ENCODE measurements around the gene CHCHD3.

DNA sequence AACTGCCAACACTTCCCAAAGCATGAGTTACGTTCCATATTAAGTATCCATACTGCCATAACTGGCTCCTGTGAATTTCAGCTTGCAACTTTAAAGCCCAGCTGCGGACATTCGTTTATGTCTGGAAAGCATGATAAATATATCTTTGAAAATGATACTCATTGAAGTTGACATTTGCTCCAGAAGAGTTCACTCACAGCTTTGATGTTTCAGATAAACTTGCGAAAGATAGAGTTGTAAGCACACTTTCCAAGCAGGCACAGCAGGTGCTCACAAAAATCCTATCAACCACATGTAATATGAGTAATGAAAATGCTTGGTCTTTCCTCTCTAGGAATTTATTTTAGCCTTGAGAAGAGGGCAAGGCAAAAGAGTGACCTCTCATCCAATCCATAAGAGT is 4.5 kb downstream of the CHCHD3 start:
- no peak for TF ChIP-seq POLR2A (IDR thresholded peaks at IDR 0.05)
- TF ChIP-seq, protein P1, sequence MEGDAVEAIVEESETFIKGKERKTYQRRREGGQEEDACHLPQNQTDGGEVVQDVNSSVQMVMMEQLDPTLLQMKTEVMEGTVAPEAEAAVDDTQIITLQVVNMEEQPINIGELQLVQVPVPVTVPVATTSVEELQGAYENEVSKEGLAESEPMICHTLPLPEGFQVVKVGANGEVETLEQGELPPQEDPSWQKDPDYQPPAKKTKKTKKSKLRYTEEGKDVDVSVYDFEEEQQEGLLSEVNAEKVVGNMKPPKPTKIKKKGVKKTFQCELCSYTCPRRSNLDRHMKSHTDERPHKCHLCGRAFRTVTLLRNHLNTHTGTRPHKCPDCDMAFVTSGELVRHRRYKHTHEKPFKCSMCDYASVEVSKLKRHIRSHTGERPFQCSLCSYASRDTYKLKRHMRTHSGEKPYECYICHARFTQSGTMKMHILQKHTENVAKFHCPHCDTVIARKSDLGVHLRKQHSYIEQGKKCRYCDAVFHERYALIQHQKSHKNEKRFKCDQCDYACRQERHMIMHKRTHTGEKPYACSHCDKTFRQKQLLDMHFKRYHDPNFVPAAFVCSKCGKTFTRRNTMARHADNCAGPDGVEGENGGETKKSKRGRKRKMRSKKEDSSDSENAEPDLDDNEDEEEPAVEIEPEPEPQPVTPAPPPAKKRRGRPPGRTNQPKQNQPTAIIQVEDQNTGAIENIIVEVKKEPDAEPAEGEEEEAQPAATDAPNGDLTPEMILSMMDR (IDR thresholded peaks at IDR 0.05): no peak
- TF ChIP-seq POLR2AphosphoS5 (IDR thresholded peaks at IDR 0.05): no peak
